DOHH2 (cell line): ENCODE measurements around the gene ASPHD1.

Experiments used
- H3F3A ChIP-seq: fragments of 200-600 bp; sonication (generic), shearing (Covaris generic); 2 replicates; pipeline ENCODE4 v1.6.0; 2016; ENCODE audit warnings: antibody characterized with exemption, mild to moderate bottlenecking; ENCODE audit not compliant: control insufficient read depth, insufficient read depth
- H3K27ac ChIP-seq: fragments of 200-600 bp; sonication (generic); 2 replicates; pipeline ENCODE4 v1.5.1; 2014; ENCODE audit warnings: low read depth, mild to moderate bottlenecking, low read length, moderate library complexity
- H3K27me3 ChIP-seq: fragments of 200-600 bp; sonication (generic); 2 replicates; pipeline ENCODE4 v1.6.1; 2014; ENCODE audit warnings: mild to moderate bottlenecking, low read length, mixed read lengths; ENCODE audit not compliant: control insufficient read depth
- H3K36me3 ChIP-seq: fragments of 200-600 bp; sonication (generic); 2 replicates; pipeline ENCODE4 v1.6.1; 2014; ENCODE audit warnings: mild to moderate bottlenecking, low read length, moderate library complexity, mixed read lengths; ENCODE audit not compliant: control insufficient read depth
- H3K4me1 ChIP-seq: fragments of 200-600 bp; sonication (generic); 2 replicates; pipeline ENCODE4 v1.6.1; 2014; ENCODE audit warnings: mild to moderate bottlenecking, low read length, mixed read lengths; ENCODE audit not compliant: control insufficient read depth
- H3K4me2 ChIP-seq: fragments of 200-600 bp; sonication (generic); 2 replicates; pipeline ENCODE4 v1.6.0; 2014; ENCODE audit warnings: mild to moderate bottlenecking, low read length, moderate library complexity
- H3K4me3 ChIP-seq: fragments of 200-600 bp; sonication (generic); 2 replicates; pipeline ENCODE4 v1.5.1; 2014; ENCODE audit warnings: mild to moderate bottlenecking, low read length, mixed read lengths
- H3K79me2 ChIP-seq: fragments of 200-600 bp; sonication (generic); 2 replicates; pipeline ENCODE4 v1.6.1; 2014; ENCODE audit warnings: mild to moderate bottlenecking, low read length, mixed read lengths; ENCODE audit not compliant: control insufficient read depth
- H3K9me2 ChIP-seq: fragments of 200-600 bp; sonication (generic); replicated peaks from 2 replicates; pipeline ENCODE4 v1.6.1; 2014; ENCODE audit warnings: mild to moderate bottlenecking, low read length, mixed read lengths; ENCODE audit not compliant: control insufficient read depth
- H3K9me3 ChIP-seq: fragments of 200-600 bp; sonication (generic); 2 replicates; pipeline ENCODE4 v1.6.1; 2014; ENCODE audit warnings: antibody characterized with exemption, low read length, mixed read lengths; ENCODE audit not compliant: control insufficient read depth, insufficient read depth
- H4K20me1 ChIP-seq: fragments of 200-600 bp; sonication (generic); 2 replicates; pipeline ENCODE4 v1.6.0; 2014; ENCODE audit warnings: low read depth, mild to moderate bottlenecking, antibody characterized with exemption, low read length, moderate library complexity; ENCODE audit not compliant: control insufficient read depth, insufficient read depth
- CTCF ChIP-seq: fragments of 200-600 bp; sonication (generic); IDR thresholded peaks from one replicate; pipeline ENCODE4 v1.5.1; 2014; ENCODE audit warnings: antibody characterized with exemption, mild to moderate bottlenecking, low read depth, low read length; ENCODE audit not compliant: poor library complexity, severe bottlenecking
- EZH2phosphoT487 ChIP-seq: fragments of 200-600 bp; sonication (generic); IDR thresholded peaks from 2 replicates; pipeline ENCODE4 v1.6.1; 2017; ENCODE audit warnings: borderline replicate concordance, mild to moderate bottlenecking, antibody characterized with exemption, low read length, moderate library complexity, mixed read lengths

Gene ASPHD1

GRCh38 chr16:29877266-29877961 lies 22.9 kb upstream of the ASPHD1 start:
- Histone ChIP-seq H3K4me2 (peak overlapping the region; percentile 22; the same call in 1 of the 2 replicates), H3K4me3 (no peak overlapping the region)

GRCh38 chr16:29878172-29878571 lies 22.1 kb upstream of the ASPHD1 start:
- no peaks in the 10 kb centered on the region for H4K20me1 ChIP-seq
- no peak overlapping the region for H3K4me2 ChIP-seq
- H3K27me3 ChIP-seq, result no peaks in the 10 kb centered on the region
- H3K9me3 ChIP-seq, result no peaks in the 10 kb centered on the region
- H3F3A ChIP-seq, result no peaks in the 10 kb centered on the region
- no peak overlapping the region for H3K27ac ChIP-seq
- TF ChIP-seq CTCF, result no peak
- no peak for TF ChIP-seq EZH2phosphoT487
- no peak overlapping the region for H3K4me3 ChIP-seq
- H3K9me2 ChIP-seq, result no peaks in the 10 kb centered on the region
- no peaks in the 10 kb centered on the region for H3K36me3 ChIP-seq
- H3K4me1 ChIP-seq, result peaks cover 9% of the 10 kb centered on the region
- no peaks in the 10 kb centered on the region for H3K79me2 ChIP-seq

More at GRCh38 chr16:29877266-29877961, 22.9 kb upstream of the ASPHD1 start:
- Histone ChIP-seq H3K79me2 (no peaks in the 10 kb centered on the region), H3F3A (no peaks in the 10 kb centered on the region), H3K36me3 (no peaks in the 10 kb centered on the region), H4K20me1 (no peaks in the 10 kb centered on the region), H3K27ac (no peak overlapping the region), H3K9me2 (no peaks in the 10 kb centered on the region), H3K4me1 (peaks cover 9% of the 10 kb centered on the region), H3K9me3 (no peaks in the 10 kb centered on the region), H3K27me3 (no peaks in the 10 kb centered on the region)
- no peak for TF ChIP-seq CTCF
- no peak for TF ChIP-seq EZH2phosphoT487

GRCh38 chr16:29881050-29881449 lies 19.2 kb upstream of the ASPHD1 start:
- Histone ChIP-seq H3K36me3 (no peaks in the 10 kb centered on the region), H3K27ac (no peak overlapping the region), H3K4me2 (no peak overlapping the region), H3K27me3 (no peaks in the 10 kb centered on the region), H3K9me2 (no peaks in the 10 kb centered on the region), H3K9me3 (no peaks in the 10 kb centered on the region), H3K79me2 (no peaks in the 10 kb centered on the region), H3F3A (no peaks in the 10 kb centered on the region), H3K4me3 (no peak overlapping the region), H3K4me1 (peaks cover 9% of the 10 kb centered on the region), H4K20me1 (no peaks in the 10 kb centered on the region)
- TF ChIP-seq CTCF, result no peak
- no peak for TF ChIP-seq EZH2phosphoT487
